ENCODE results near the gene UBE2Z.
"Not testable (repeated sequence)": the region's sequence is repeated elsewhere in the genome, so short reads cannot be mapped to it uniquely, and the experiment has no call there.

Gene UBE2Z

GRCh38 chr17:48905987-48906515 lies 2.2 kb upstream of the UBE2Z start:
- no peak for DNase-seq

- no peak for DNase-seq
These were observed 527 bp upstream of the UBE2Z start for GRCh38 chr17:48907713-48908046.

GRCh38 chr17:48908853-48909394 lies 717 bp downstream of the UBE2Z start:
- peak; percentile 60 for DNase-seq

GRCh38 chr17:48909783-48910182 lies 1.6 kb downstream of the UBE2Z start:
- DNase-seq = no peak

GRCh38 chr17:48910370-48910769 lies 2.2 kb downstream of the UBE2Z start:
- no peak for DNase-seq

- DNase-seq = no peak
These were observed 4.3 kb downstream of the UBE2Z start for GRCh38 chr17:48912476-48912875.

- DNase-seq = peak; percentile 95
These were observed 7.5 kb downstream of the UBE2Z start for GRCh38 chr17:48915459-48916282.

GRCh38 chr17:48925251-48925990 lies 17.2 kb downstream of the UBE2Z start:
- DNase-seq = peak; percentile 28

- DNase-seq = no peak
These were observed 17.8 kb downstream of the UBE2Z start for GRCh38 chr17:48925991-48926342.

GRCh38 chr17:48927978-48928745 lies 20.0 kb downstream of the UBE2Z start:
- DNase-seq = no peak

- peak; percentile 37 for DNase-seq
These were observed 20.9 kb downstream of the UBE2Z start for GRCh38 chr17:48928876-48929811.

- no peak for DNase-seq
These were observed 21.6 kb downstream of the UBE2Z start for GRCh38 chr17:48929812-48930165.

GRCh38 chr17:48930435-48930873 lies 22.2 kb downstream of the UBE2Z start:
- DNase-seq = no peak

- DNase-seq = no peak
These were observed 24.8 kb downstream of the UBE2Z start for GRCh38 chr17:48933035-48933434.

- peak; percentile 95 for DNase-seq
These were observed 36.5 kb downstream of the UBE2Z start, which contains the start of gene SNF8 for GRCh38 chr17:48944515-48945260. Gene SNF8, minus strand, starts transcription at chr17:48944842. Its CDS starts 108 bp downstream, at chr17:48944734.

GRCh38 chr17:48945261-48945651 lies 37.0 kb downstream of the UBE2Z start:
- DNase-seq = not testable (repeated sequence)

- no peak for DNase-seq
These were observed 43.4 kb downstream of the UBE2Z start for GRCh38 chr17:48951572-48951971.

- DNase-seq = peak; percentile 47
These were observed 44.7 kb downstream of the UBE2Z start for GRCh38 chr17:48952904-48953303.

- no peak for DNase-seq
These were observed 46.1 kb downstream of the UBE2Z start for GRCh38 chr17:48954300-48954755.

- no peak for DNase-seq
These were observed 52.8 kb downstream of the UBE2Z start for GRCh38 chr17:48960834-48961515.
